SU-DHL-6 (cell line): ENCODE results near the gene MGP.

Source experiments
- CTCF ChIP-seq: fragments of 200-600 bp; sonication (generic); IDR thresholded peaks from one replicate; pipeline ENCODE4 v1.5.1; 2017; ENCODE audit warnings: antibody characterized with exemption, mild to moderate bottlenecking, low read length, moderate library complexity; ENCODE audit not compliant: insufficient read depth, poor library complexity, severe bottlenecking
- EZH2phosphoT487 ChIP-seq: fragments of 200-600 bp; sonication (generic), shearing (Covaris generic); conservative IDR thresholded peaks from 2 replicates; pipeline ENCODE4 v1.6.1; 2018; ENCODE audit warnings: mild to moderate bottlenecking, antibody characterized with exemption, low read length, moderate library complexity, mixed read lengths

GRCh38 chr12:14919455-14919854 is 33.8 kb upstream of the MGP start:
- no peak for TF ChIP-seq CTCF
- no peak for TF ChIP-seq EZH2phosphoT487
